ENCODE measurements around the gene CASZ1.

CASZ1 gene

DNA sequence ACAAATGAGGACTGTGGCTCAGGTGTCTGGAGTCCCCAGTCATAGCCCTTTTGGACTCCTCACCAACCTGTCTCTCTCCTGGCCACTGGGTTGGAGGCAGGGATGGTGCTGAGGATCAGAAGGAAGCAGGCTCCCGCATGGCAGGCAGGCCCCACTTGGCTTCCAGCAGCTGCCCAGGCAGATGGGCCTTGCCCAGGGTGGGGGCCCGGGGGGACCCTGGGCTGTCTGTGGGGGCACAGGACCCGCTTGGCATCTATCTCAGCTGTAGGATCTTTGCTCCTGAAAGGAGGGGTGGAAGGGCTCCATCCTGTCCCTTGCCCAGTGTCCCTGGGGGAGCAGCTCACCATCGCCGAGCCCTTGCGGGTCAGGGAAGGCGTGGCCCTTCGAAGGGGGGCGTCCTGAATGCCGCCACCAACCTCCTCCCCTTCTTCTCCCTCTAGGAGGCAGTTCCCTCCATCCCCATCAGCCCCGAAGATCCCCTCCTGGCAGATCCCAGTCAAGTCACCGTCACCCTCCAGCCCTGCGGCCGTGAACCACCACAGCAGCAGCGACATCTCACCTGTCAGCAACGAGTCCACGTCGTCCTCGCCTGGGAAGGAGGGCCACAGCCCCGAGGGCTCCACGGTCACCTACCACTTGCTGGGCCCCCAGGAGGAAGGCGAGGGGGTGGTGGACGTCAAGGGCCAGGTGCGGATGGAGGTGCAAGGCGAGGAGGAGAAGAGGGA lies 167.2 kb downstream of the CASZ1 start:
- no peak for DNase-seq (ENCODE audit: low spot score in 2 of 2)
- H3K36me3 ChIP-seq (replicated peaks), result no peaks in the 10 kb centered on the region
- no peaks in the 10 kb centered on the region for H3K9me3 ChIP-seq
- no peaks in the 10 kb centered on the region for H3K27me3 ChIP-seq (ENCODE audit: low read depth)
- in situ Hi-C loops (cut with MboI; ENCODE audit: low sequenced_read_pairs), result no loop called here
- H3K4me3 ChIP-seq, result no peak overlapping the region
- H3K4me1 ChIP-seq, result no peaks in the 10 kb centered on the region

DNA sequence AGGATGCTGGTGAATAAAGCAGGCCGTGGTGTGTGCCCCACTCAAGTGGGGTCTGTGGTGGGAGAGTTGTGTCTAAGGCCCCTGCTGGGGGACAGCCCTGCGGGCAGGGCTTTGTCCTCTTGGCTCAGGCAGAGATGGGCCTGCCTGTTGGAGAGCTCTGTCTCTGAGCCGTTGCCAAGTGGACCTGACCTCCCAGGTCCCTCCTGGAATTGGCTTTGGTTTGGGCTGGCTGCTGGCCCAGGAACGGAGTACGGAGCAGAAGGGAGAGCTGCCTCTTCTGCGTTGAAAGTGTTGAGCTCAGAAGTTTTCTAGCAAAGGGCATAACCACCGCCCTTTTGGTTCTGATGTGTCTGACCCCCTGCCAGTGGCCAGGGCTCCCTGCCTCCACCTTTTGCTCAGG lies 167.8 kb downstream of the CASZ1 start:
- Histone ChIP-seq H3K27me3 (ENCODE audit: low read depth) (no peaks in the 10 kb centered on the region), H3K36me3 (replicated peaks) (no peaks in the 10 kb centered on the region), H3K4me3 (no peak overlapping the region), H3K9me3 (no peaks in the 10 kb centered on the region), H3K4me1 (no peaks in the 10 kb centered on the region)
- in situ Hi-C loops (cut with MboI; ENCODE audit: low sequenced_read_pairs), result no loop called here
- no peak for DNase-seq (ENCODE audit: low spot score in 2 of 2)

DNA sequence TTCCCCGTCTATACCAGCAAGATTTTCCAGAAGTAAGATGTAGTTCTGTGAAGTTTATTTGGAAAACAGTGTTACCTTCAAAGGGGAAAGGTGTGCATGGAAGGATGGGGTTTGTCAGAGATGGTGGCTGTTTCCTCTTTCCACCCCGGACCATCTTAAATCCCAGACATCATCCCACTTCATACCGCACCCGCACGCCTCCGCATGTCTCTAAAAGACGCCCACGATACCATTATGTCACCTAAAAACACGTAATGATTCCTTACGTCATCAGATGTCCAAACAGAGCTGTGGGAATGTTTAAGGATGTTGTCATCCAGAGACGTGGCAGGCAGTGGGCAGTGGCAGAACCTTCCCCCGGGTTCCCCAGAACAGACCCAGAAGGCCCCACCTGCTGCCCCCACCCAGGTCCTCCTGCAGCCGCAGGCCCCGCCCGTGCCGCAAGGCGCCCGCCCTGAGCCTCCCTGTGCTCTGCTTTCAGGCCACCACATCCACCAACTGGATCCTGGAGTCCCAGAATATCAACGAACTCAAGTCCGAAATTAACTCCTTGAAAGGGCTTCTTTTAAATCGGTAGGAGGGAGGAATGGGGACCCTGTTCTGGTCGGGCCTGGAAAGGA lies 169.5 kb downstream of the CASZ1 start:
- H3K36me3 ChIP-seq (replicated peaks), result no peaks in the 10 kb centered on the region
- no peaks in the 10 kb centered on the region for H3K4me1 ChIP-seq
- in situ Hi-C loops (cut with MboI; ENCODE audit: low sequenced_read_pairs), result no loop called here
- H3K27me3 ChIP-seq (ENCODE audit: low read depth), result no peaks in the 10 kb centered on the region
- no peaks in the 10 kb centered on the region for H3K9me3 ChIP-seq
- no peak for DNase-seq (ENCODE audit: low spot score in 2 of 2)
- H3K4me3 ChIP-seq, result no peak overlapping the region

DNA sequence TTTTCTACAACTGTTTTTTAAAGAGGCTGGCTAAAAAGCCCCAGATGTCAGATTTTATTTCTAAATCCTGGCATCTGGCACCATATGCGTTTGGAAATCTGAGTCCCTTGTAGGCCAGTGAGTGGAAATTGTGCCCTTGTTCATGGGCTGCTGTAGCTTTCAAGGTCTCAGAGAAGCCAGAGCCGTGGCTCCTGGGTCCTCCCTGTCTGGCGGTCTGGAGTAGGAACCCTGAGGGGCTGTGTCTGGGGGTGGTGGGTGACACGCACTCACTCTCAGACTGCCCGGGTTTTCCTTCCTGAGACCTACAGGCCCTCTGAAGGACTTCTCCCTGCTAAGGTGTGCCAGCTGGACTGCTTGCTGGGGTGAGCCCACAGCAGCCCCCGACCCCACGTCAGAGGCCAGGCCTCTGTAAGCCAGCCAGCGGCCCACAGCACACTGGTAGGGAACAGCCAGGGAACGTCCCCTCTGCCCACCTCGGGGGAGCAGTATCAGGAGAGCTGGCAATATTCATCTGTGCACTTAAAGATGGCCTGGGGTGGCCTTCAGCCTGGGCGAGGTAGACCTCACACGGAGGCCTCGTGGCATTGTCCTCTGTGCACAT lies 170.2 kb downstream of the CASZ1 start:
- Histone ChIP-seq H3K4me1 (no peaks in the 10 kb centered on the region), H3K27me3 (ENCODE audit: low read depth) (no peaks in the 10 kb centered on the region), H3K36me3 (replicated peaks) (no peaks in the 10 kb centered on the region), H3K4me3 (no peak overlapping the region), H3K9me3 (no peaks in the 10 kb centered on the region)
- in situ Hi-C loops (cut with MboI; ENCODE audit: low sequenced_read_pairs), result no loop called here
- DNase-seq (ENCODE audit: low spot score in 2 of 2), result no peak

DNA sequence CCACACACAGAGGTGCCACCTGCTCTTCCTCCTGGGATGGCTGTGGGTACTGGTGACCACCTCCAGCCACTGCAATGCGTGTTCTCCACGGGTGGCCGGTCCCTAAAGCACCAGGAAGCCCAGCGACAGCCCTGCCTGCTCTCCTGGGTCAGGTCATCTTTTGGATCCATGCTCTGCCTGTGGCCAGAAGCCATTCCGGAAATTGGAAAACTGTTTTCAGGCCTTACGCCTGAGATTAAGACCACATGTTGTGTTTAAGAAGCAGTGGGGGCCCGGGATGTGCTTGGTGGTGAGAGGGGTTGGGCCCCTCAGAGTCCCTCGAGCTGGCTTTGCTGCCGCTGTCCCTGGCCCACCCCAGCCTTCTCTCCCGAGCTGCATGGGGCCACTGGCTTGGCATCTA lies 170.9 kb downstream of the CASZ1 start:
- DNase-seq (ENCODE audit: low spot score in 2 of 2), result no peak

DNA sequence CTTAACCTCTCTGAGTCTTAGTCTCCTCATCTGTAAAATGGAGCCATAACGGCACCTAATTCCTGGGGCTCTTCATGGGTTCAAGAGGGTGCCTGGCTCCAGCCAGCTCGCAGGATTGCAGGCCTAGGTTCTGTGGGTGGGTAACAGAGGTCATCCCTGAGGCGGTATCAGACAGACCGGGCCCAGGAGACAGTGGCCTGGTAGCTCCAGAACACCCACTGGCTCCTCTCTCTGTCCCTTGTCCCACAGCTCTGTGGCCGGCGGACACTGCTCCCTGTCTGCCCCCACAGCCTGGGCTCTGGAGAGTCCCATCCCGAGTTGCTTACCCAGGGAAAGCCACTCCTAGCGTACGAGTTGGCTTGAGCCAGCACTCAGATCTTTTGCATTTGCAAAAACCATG lies 171.4 kb downstream of the CASZ1 start:
- Histone ChIP-seq H3K4me1 (no peaks in the 10 kb centered on the region), H3K36me3 (replicated peaks) (no peaks in the 10 kb centered on the region), H3K9me3 (no peaks in the 10 kb centered on the region), H3K4me3 (no peak overlapping the region), H3K27me3 (ENCODE audit: low read depth) (no peaks in the 10 kb centered on the region)
- in situ Hi-C loops (cut with MboI; ENCODE audit: low sequenced_read_pairs), result no loop called here
- no peak for DNase-seq (ENCODE audit: low spot score in 2 of 2)

More for the DNA sequence above, 170.9 kb downstream of the CASZ1 start:
- in situ Hi-C loops (cut with MboI; ENCODE audit: low sequenced_read_pairs), result no loop called here
- Histone ChIP-seq H3K27me3 (ENCODE audit: low read depth) (no peaks in the 10 kb centered on the region), H3K36me3 (replicated peaks) (no peaks in the 10 kb centered on the region), H3K9me3 (no peaks in the 10 kb centered on the region), H3K4me1 (no peaks in the 10 kb centered on the region), H3K4me3 (no peak overlapping the region)

DNA sequence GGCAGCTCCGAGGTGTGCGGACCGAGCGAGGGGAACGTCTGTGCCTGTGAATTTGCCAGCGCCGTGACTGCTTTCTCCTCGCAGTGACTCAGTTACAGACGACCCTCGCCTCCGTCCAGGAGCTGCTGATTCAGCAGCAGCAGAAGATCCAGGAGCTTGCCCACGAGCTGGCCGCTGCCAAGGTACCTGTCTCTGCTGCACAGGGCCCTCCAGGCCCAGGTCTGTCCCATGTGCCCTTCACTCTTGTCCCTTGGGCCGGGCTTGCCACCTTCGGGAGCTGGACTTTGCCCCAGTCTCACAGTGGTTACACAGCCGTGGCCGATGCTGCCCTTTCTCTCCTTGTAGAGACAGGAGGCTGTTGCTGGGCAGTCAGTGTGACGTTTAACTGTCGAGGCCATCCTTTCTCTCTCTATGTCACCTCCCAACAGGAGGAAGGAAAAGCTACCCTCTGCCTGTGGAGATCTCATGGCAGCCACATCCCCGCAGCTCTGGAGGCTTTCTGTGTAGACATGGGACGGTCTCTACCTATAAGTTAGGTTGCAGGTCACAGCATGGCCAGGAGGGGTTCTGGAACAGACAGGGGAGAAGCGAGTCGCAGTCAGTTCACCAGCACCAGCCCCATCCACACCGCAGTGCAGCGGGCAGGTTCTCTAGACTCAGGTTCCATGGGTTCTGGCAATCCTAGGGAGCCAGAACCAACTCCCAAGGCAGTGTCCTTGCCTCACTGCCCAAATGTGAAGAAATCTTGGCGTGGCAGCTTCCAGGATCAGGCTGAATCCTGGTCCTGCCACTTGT lies 172.0 kb downstream of the CASZ1 start:
- in situ Hi-C loops (cut with MboI; ENCODE audit: low sequenced_read_pairs), result no loop called here
- Histone ChIP-seq H3K4me3 (no peak overlapping the region), H3K27me3 (ENCODE audit: low read depth) (no peaks in the 10 kb centered on the region), H3K36me3 (replicated peaks) (no peaks in the 10 kb centered on the region), H3K4me1 (no peaks in the 10 kb centered on the region), H3K9me3 (no peaks in the 10 kb centered on the region)
- DNase-seq (ENCODE audit: low spot score in 2 of 2), result no peak

DNA sequence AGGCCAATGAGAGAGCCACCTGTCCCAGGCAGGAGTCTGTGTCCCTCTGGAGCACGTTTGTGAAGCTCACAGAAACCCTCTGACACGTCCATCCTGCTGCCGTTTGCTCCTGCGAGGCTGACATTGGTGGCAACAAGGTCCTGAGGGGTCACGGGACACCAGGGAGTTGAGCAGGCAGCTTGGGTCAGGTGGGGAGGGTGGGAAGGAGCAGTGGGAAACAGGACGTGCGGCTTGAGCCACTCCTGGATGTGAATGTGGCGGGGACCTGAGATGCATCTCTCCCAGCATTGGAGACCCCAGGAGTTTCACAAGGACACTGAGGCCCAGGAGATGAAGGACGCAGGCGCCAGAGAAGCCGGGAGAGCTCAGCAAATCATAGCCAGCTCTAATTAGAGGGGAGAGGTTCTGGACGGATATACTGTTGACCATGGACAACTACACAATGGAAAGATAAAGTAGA lies 172.7 kb downstream of the CASZ1 start:
- in situ Hi-C loops (cut with MboI; ENCODE audit: low sequenced_read_pairs), result no loop called here
- DNase-seq (ENCODE audit: low spot score in 2 of 2), result no peak
- Histone ChIP-seq H3K9me3 (no peaks in the 10 kb centered on the region), H3K27me3 (ENCODE audit: low read depth) (no peaks in the 10 kb centered on the region), H3K36me3 (replicated peaks) (no peaks in the 10 kb centered on the region), H3K4me3 (no peak overlapping the region), H3K4me1 (no peaks in the 10 kb centered on the region)

DNA sequence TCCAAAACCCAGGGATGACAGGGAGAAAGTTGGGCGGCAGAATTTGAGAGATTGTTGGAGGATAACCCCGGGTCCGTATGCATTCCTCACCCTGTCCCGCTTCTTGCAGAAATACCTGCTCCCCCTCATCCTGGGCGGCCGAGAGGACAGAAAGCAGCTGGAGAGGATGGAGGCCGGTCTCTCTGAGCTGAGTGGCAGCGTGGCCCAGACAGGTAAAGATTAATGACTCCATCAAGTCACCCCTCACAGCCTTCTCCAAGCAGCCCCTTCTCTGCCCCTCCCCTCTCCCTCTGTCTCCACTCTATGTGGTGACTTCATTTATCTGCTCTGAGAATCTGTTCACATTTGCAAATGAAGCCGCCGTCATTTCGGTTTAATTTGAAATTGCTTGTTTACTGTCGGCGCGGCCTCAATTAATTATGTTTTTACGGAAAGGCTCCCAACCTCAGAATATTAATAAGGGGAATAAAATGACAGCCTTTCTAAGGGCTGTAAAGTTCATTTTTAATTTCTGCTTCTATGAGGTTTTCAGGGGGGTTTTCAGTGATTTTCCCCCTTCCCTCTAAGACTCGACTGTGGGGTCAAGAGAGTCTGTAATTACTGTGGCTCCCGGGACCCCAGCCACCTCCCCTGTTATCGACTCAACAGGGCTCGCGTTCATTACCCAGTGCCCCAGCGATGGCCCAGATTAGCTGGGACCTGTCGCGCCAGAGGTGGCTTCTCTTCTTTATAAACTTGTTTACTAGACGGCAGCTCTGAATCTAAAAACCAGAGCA lies 173.3 kb downstream of the CASZ1 start:
- Histone ChIP-seq H3K4me3 (no peak overlapping the region), H3K27me3 (ENCODE audit: low read depth) (no peaks in the 10 kb centered on the region), H3K36me3 (replicated peaks) (no peaks in the 10 kb centered on the region), H3K9me3 (no peaks in the 10 kb centered on the region), H3K4me1 (no peaks in the 10 kb centered on the region)
- in situ Hi-C loops (cut with MboI; ENCODE audit: low sequenced_read_pairs), result no loop called here
- no peak for DNase-seq (ENCODE audit: low spot score in 2 of 2)

DNA sequence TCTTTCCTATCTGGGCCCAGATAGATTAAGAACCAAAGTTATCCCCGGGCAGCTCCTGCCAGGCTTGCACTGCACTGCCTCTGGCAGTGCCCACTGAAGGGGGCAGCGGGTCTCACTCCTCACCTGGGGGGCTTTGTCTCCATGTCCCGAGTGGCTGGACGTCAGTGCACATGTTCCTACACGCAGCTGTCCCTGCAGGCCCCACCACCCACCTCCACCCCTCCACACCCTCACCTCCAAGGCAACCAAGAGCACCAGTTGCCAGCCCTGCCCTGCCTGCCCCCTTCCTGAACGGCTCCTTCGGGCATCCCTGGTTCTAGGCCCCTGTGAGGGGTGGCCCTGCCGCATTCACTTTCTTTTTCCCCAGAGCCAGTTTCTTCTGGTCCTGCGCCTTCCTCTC lies 174.5 kb downstream of the CASZ1 start:
- H3K4me3 ChIP-seq, result no peak overlapping the region
- no peaks in the 10 kb centered on the region for H3K27me3 ChIP-seq (ENCODE audit: low read depth)
- H3K9me3 ChIP-seq, result no peaks in the 10 kb centered on the region
- DNase-seq (ENCODE audit: low spot score in 2 of 2), result no peak
- in situ Hi-C loops (cut with MboI; ENCODE audit: low sequenced_read_pairs), result no loop called here
- H3K4me1 ChIP-seq, result no peaks in the 10 kb centered on the region
- no peaks in the 10 kb centered on the region for H3K36me3 ChIP-seq (replicated peaks)

DNA sequence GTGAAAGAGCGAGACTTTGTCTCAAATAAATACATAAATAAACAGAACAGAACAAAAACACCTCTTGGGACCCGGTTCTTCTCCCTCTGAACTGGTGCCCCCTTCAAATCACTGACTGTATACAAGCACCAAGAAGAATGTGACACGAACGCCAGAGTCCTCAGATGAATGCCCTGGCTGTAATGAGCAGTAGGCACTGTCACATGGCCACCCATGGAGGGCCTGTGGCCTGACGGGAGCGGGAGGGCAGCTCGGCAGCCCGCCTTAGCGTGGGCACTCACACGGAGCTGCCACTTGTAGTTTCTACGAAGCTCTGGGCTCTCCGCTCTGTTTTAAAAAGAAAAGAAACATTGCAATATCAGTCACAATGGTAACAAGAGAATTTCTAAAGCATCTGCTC lies 175.7 kb downstream of the CASZ1 start:
- H3K36me3 ChIP-seq (replicated peaks), result no peaks in the 10 kb centered on the region
- no peak for DNase-seq (ENCODE audit: low spot score in 2 of 2)
- in situ Hi-C loops (cut with MboI; ENCODE audit: low sequenced_read_pairs), result no loop called here

DNA sequence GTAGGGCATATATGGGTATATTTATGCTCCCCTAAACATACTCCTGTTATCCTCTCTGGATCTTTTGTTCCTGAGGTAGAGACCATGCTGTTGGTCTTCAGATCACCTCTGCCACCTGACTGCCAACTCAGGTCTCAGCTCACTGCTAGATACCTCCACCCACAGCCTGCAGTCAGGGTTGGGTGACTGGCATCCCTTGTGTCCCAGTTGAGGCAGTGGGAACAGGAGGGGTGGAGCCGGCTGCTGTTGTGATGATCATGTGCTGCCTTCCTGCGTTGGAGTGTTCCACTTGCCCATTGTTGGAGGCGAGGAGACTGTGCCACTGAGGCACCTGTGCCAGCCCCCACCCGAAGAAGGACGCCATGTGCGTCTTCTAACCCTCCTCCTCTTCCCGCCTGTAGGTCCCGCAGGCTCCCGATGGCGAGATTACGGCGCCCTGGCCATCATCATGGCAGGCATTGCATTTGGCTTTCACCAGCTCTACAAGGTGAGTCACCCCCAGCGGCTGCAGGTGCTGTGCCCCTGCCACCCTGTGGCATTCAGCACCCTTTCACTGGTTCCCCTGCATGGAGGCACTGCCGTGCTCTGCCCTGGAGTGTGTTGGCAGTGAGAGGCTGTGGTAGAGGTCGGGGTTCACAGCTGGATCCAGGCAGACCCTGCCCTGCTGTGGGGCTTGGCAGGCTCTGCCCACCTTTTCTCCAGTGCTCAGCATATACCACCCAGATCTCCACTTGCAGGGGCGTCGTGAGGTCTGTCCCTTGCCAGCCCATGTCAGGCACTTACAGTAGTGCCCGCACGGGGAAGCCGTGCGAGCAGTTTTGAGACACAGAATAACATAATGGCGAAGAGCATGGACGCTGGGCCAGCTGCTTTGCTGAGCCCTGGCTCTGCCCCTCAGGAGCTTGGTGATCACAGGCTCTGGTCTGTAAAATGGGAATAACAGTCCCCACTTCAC lies 178.2 kb downstream of the CASZ1 start:
- no peak for DNase-seq (ENCODE audit: low spot score in 2 of 2)
- in situ Hi-C loops (cut with MboI; ENCODE audit: low sequenced_read_pairs), result no loop called here
- H3K4me3 ChIP-seq, result no peak overlapping the region
- no peaks in the 10 kb centered on the region for H3K4me1 ChIP-seq
- H3K36me3 ChIP-seq (replicated peaks), result no peaks in the 10 kb centered on the region
- no peaks in the 10 kb centered on the region for H3K9me3 ChIP-seq
- H3K27me3 ChIP-seq (ENCODE audit: low read depth), result no peaks in the 10 kb centered on the region

More for the DNA sequence above, 175.7 kb downstream of the CASZ1 start:
- H3K9me3 ChIP-seq, result no peaks in the 10 kb centered on the region
- no peaks in the 10 kb centered on the region for H3K4me1 ChIP-seq
- no peak overlapping the region for H3K4me3 ChIP-seq
- no peaks in the 10 kb centered on the region for H3K27me3 ChIP-seq (ENCODE audit: low read depth)

All from HAP-1 (cell line).